Inferior parietal cortex (tissue), 1 donor: ENCODE data around the gene CCNK.

Source experiments
- DNase-seq: peaks from one replicate; pipeline ENCODE4 v3.0.0-alpha.2; 2016; ENCODE audit errors: extremely low spot score

Gene CCNK

GRCh38 chr14:99519931-99520421, 38.8 kb downstream of the CCNK start:
- DNase-seq = no peak

DNA sequence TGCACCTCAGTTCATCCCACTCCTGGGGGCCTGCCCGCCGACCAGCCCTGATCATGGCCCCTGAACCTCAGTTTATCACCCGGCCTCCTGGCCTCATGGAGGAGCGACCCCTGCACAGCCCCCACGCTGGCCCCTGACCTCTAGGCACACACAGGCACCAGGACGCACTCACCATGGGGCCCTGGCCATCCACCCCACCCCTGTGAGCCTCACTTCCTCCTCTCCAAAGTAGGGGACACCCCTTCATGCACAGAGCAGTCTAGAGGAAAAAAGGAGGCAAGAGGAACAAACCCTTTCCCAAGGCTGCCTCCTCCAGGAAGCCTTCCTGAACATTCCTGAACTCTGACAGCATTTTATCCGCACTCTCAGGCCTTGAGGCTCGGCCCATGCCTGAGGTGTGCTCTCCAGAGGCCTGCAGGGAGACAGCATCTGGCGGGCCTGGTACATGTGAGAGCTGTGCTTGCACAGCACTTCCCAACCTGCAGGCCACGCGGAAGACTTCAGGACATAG, 39.4 kb downstream of the CCNK start:
- DNase-seq = no peak

- no peak for DNase-seq
Observed at GRCh38 chr14:99521176-99522024, 40.2 kb downstream of the CCNK start.

DNA sequence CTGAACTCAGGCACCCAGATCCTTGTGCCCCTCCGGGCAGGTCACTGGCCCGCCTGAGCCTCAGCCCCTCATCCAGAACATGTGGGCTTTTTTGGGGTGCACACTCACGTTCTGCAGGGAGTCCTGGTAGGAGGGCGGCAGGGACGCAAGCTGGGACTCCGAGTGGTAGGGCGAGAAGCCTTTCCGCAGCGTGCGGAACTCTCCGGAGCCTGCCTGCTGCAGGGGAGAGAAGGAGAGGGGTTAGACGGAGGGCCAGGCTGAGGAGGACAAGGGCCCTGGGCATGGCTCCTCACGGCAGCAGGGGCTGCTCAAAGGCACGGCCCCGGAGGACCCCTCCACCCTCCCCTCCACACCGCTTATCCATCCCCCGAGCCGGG, 40.8 kb downstream of the CCNK start:
- DNase-seq = no peak

DNA sequence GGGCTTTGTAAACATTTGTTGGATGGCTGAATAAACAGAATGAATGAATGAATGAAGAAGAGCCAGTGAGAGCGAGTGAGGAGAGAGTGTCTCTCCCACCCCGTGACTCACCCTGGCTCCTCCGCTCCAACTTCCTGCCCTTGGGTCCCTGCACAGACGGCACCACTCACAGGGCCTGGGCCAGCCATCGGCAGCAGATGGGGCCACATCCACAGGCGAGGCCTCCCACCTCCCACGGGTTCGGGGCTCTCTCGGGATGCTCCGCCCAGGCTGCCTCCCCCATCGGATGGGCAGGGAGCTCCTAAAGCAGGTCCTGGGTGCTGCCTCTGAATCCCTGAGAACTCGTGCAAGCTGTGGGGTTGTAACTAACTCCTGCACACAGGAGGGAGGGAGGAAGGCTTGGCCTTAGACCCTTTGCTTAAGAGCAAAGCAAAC, 41.3 kb downstream of the CCNK start:
- no peak for DNase-seq

DNA sequence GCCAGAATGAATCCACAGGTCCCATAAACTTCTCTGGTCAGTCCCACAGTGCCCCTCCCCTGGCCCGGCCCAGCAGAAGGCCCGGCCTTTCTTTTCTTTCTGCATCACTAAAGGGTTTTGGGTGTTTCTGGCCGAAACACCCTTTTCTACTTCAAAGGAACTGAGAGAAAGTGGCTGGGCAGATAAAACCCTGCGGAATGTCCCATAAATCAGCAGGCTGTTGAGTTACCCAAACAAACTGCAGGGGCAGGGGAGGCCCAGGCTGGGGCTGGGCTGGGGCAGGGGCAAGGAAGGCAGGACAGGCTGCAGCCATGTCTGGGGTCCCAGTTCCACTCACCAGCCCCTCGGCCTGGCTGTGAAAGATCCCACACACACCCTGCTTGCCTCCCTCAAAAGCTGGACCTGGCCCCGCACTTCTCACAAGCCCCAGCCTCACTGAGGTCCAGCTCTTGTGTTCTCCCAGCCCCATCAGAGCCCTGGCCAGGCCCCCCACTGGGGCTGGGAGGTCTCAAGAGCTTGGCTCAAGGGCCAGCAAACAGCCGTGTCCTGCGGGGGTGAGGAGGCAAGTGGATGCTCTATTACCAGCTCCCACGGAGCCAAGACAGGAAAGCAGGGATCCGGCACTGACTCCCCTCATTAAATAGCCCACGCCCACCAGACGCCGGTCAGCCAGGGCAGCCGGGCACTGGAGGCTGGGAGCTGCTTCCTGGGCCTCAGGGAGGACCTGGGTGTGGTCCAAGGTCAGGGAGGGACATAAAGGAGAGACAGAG, 41.9 kb downstream of the CCNK start:
- no peak for DNase-seq

- DNase-seq = no peak
Observed at GRCh38 chr14:99523704-99524055, 42.5 kb downstream of the CCNK start.

DNA sequence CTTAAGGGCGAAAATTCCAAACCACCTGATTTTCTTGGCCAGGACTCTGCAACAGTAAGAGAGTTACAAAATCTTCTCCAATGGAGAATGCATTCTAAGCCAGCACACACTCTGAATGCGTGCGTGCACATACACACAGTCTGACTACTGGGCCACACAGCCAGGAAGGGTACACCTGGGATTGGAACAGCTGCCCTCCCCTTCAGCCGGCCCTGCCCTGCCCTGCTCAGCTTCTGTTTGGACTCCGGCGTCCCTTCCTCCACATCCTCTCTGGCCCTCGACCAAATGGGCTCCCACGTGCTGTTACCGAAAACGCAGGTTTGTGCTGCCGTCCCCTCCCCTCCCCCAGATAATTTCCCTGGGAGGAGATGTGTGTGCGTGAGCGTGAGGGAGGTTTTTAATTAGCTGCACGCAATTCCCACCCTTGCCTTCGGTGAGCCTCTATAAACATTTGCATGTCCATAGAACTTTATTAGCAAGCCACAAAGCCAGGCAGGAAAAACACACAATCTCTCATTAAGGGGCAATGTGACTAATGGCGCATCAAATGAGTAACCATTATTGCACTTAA, 43.0 kb downstream of the CCNK start:
- DNase-seq = no peak

- DNase-seq = no peak
Observed at GRCh38 chr14:99524804-99525698, 43.8 kb downstream of the CCNK start.

GRCh38 chr14:99525699-99526080, 44.5 kb downstream of the CCNK start:
- DNase-seq = no peak

DNA sequence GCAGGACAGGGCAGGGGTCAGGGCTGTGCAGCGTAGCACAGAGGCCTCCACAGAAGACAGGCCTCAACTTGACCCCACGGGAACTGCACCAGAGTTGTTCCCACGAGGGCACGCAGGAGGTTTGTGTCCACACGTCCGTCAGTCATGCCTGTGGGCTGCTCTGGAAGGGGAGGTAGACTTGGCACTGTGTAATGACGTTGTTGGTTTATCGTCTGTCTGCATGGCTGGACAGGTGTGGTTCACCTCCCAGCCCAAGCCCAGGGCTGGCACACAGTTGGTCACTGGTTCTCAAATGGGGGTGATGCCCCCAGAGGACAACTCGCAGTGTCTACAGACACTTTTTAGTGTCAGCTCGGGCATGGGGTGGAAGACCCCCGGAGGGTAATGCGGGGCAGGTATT, 45.8 kb downstream of the CCNK start:
- no peak for DNase-seq

- DNase-seq = no peak
Observed at GRCh38 chr14:99527427-99528076, 46.3 kb downstream of the CCNK start.

DNA sequence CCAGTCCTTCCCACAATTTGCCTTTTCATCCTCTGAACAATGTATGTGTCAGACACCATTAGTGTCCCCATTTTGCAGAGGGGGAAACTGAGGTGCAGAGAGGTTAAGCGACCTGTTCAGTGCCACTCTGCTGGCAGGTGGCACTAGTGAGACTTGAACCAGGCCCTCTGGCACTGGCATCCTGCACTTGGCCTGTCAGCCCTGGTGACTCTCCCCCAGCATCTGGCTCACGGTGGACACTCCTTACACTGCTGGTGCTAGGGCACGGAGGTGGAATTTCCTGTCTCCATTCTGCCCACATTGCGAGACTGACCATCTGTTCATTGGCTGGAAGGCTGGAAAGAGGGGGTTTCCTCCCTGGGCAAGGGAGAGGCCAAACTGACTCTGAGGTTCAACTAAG, 48.7 kb downstream of the CCNK start:
- no peak for DNase-seq

- DNase-seq = no peak
Observed at GRCh38 chr14:99530407-99531155, 49.4 kb downstream of the CCNK start.

GRCh38 chr14:99531251-99532096, 50.3 kb downstream of the CCNK start:
- no peak for DNase-seq

GRCh38 chr14:99532310-99532709, 51.1 kb downstream of the CCNK start:
- DNase-seq = no peak

GRCh38 chr14:99534333-99534732, 53.1 kb downstream of the CCNK start:
- DNase-seq = no peak

DNA sequence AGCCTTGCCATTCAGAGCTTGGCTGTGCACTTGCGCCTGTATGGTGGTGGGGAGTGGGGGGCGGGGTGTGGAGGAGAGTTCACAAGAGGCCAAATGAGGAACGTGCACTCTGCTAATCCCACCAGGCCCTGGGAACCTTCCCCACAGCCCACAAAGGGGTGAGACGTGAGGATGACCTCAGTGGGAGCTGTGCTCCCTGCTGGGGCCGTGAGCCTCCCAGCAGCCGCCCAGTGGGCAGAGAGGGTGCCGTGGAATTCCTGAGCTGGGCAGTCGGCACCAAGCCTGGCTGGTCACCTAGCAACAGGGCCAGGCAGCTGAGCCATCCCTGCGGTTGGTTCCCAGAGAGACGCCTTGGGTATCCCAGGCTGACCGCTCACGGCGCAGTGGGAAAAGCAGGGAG, 53.7 kb downstream of the CCNK start:
- no peak for DNase-seq

GRCh38 chr14:99535448-99535847, 54.2 kb downstream of the CCNK start:
- DNase-seq = no peak
